Retina (tissue), 1 donor: ENCODE measurements around the gene FTCD.

ENCODE experiments used
- DNase-seq: peaks from one replicate; pipeline ENCODE4 v3.0.0-alpha.2; 2016

The FTCD gene

DNA sequence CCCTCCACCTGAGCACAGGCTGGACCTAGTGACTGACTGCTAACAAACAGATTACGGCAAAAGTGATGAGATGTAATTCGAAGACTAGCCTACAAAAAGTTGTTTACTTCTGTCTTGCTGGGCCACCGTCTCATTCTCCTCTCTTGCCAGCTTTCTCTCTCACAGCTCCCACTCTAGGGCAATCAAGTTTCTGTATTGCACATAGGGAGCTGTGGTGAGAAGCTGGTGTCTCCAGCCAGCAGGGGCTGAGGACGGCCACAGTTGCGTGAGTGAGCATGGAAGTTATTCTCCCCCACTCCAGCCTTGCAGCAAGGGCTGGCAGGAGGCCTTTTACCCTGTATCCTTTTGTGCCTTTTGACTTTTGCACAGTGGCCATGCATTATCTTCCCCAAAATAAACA is 66.1 kb downstream of the FTCD start:
- DNase-seq: no peak

DNA sequence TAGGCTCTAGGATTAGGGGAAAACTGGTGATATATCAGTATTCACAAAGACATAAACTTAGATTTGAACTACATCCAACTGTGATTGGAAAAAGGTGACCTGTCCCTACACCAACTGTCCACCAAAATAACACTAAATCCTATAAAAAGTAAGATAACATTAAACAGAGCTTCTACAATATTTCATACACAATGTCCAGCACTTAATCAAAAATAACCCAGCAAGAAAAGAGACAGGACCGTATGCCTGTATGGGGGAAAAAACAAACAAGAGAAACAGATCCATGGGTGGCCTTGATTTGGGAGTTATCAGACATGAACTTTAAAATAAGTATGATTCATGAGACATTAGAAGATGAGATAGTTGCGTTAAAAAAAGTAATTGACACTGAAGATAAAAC is 67.2 kb downstream of the FTCD start:
- DNase-seq: no peak

DNA sequence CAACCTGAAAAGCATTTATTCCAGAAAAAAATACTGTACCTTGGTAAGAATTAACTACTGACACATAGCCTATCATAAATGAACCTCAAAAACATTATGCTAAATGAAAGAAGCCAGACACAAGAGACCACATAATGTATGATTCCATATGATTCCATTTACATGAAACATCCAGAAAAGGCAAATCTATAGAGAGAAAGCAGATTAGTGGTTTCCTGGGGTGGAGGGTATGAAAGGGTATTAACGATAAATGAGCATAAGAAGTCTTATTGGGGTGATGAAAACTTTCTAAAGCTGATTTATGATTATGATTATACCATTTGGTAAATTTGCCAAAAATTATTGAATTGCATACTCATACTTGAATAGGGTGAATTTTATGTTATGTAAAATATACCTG is 67.7 kb downstream of the FTCD start:
- no peak for DNase-seq
